HL-60/S4 (cell line): ENCODE data around the gene BLACAT1.
"Not testable (repeated sequence)": the region's sequence is repeated elsewhere in the genome, so short reads cannot be mapped to it uniquely, and the experiment has no call there.

Source experiments
- in situ Hi-C: fragments of 300-500 bp; cut with MboI; formaldehyde crosslinking; loops from 2 replicates; pipeline ENCODE4 v1.14.3; 2022; ENCODE audit warnings: low sequenced_read_pairs

The BLACAT1 gene

GRCh38 chr1:205484985-205485967 is 29.4 kb upstream of the BLACAT1 start:
- in situ Hi-C loops = loop anchor here (5.0 kb wide), 1 partner anchor 42 kb away; no protein-coding TSS in a partner anchor

DNA sequence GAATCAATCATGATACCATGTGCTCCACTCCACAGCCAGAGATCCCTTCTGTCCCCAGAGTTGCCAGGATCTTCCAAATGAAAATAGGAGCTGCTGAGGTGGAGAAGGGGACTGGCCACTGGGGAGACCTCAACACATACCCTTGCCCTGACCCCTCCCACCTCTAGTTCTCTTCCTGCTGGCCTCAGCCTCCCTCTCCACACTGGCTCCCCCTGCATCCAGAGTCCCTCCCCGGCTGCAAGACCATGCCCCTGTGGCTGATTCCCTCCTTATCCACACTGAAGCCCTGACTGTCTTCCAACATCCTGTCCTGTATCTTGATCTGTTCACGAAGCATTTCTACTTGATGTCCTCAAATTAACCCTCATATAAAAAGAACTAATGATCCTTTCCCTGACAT is 27.5 kb upstream of the BLACAT1 start:
- in situ Hi-C loops = no loop called here

DNA sequence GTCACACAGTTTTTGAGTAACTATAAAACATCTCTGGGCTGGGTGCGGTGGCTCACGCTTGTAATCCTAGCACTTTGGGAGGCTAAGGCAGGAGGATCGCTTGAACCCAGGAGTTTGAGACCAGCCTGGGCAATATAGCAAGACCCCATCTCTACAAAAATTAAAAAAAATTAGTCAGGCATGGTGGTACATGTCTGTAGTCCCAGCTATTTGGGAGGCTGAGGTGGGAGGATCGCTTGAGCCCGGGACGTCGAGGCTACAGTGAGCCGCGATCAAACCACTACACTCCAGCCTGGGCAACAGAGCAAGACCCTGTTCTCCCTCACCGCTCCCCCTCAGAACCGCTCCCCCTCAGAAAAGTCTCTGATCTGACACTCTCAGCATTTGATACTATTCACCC is 26.7 kb upstream of the BLACAT1 start:
- in situ Hi-C loops = not testable (repeated sequence)

DNA sequence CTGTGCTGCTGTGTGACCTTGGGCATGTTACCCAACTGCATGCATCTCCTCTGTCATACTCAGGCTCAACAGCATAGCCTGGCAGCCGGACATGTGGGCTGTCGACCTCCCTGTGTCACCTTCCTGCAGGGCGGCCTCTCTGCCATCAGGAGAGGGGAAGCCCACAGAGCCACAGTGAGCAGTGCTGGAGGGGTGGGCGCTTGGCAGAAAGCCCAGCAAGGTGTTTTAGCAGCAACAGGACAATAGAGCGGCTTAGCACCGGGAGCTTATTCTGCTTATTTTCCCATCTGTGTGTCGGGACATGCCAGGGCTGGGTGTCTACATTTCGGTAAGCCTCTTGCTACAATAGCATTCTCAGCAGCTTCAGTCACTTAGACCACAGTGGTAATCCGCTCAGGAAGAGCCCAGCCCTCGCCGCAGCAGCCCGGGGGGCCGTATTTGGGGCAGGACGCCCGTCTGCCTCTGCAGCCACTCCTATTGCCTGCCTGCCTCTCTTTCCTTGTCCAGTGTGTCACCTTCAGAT is 25.8 kb upstream of the BLACAT1 start:
- in situ Hi-C loops = no loop called here

DNA sequence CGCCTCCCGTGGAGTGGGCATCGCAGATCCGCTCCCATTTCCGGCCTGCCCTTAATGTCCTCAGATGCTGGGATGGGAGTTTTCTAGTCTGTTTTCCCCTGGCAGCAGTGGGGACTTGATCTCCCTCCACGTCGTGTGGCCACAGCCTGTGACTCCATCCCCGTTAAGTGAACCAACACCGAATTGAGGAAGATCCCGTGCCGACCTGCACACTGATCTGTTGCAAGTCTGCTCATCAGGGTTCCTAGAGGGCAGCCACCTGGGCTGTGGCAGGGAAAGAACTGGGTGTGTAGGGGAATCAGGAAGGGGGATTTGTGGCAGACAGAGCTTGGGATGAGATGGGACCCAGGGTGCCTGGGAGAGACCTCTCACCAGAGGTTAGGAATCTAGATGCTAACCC is 25.4 kb upstream of the BLACAT1 start:
- in situ Hi-C loops = no loop called here

- in situ Hi-C loops = no loop called here
Measured at GRCh38 chr1:205480349-205480985, 24.6 kb upstream of the BLACAT1 start.

DNA sequence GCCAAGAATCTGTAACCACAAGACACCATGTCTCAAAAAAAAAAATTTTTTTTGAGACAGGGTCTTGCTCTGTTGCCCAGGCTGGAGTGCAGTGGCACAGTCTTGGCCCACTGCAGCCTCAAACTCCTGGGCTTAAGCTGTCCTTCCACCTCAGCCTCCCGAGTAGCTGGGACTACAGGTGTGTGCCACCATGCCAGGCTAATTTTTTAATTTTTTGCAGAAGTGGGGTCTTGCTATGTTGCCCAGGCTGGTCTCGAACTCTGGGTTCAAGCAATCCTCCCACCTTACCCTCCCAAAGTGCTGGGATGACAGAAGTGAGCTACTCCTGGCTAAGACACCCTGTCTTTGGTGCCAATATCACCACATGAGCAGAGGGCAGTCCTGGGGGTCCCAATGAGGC is 23.1 kb upstream of the BLACAT1 start:
- in situ Hi-C loops = not testable (repeated sequence)

GRCh38 chr1:205477759-205478247 is 22.0 kb upstream of the BLACAT1 start:
- in situ Hi-C loops = no loop called here

DNA sequence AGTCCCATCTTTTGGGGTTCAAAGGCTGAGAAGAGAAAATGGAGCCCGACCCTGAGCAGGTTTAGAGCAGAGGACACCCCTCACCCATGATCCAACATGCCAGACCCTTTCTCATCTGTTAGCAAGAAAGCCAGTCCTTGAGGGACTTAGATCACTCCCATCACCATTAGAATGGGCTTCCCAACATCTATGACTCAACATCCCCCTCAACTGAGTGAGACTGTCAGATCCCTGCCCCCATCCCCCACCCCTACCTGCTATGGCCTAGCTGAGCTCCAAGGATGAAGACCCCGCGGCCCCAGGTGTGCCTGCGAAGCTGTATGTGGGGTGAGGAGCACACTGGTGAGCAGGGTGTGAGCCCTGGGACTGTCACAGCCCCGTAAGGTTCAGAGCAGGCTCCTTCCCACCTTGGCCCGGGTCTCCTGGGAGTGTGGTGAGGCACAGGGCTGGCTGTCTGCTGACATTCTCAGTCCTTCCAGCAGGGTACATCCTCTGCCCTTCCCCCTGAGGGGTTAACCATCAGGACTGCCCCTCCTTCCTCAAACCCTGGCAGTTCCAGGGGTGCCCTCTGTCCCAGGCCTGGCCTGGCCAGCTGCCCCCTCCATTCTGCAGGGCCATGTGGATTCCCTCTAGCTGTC is 21.4 kb upstream of the BLACAT1 start:
- in situ Hi-C loops = no loop called here

- in situ Hi-C loops = no loop called here
Measured at GRCh38 chr1:205476648-205477047, 20.8 kb upstream of the BLACAT1 start.

GRCh38 chr1:205475855-205476254 is 20.0 kb upstream of the BLACAT1 start:
- in situ Hi-C loops = no loop called here

- in situ Hi-C loops = no loop called here
Measured at GRCh38 chr1:205474571-205474970, 18.7 kb upstream of the BLACAT1 start.

- in situ Hi-C loops = no loop called here
Measured at GRCh38 chr1:205473966-205474365, 18.1 kb upstream of the BLACAT1 start.

- in situ Hi-C loops = no loop called here
Measured at GRCh38 chr1:205473475-205473874, 17.6 kb upstream of the BLACAT1 start.

DNA sequence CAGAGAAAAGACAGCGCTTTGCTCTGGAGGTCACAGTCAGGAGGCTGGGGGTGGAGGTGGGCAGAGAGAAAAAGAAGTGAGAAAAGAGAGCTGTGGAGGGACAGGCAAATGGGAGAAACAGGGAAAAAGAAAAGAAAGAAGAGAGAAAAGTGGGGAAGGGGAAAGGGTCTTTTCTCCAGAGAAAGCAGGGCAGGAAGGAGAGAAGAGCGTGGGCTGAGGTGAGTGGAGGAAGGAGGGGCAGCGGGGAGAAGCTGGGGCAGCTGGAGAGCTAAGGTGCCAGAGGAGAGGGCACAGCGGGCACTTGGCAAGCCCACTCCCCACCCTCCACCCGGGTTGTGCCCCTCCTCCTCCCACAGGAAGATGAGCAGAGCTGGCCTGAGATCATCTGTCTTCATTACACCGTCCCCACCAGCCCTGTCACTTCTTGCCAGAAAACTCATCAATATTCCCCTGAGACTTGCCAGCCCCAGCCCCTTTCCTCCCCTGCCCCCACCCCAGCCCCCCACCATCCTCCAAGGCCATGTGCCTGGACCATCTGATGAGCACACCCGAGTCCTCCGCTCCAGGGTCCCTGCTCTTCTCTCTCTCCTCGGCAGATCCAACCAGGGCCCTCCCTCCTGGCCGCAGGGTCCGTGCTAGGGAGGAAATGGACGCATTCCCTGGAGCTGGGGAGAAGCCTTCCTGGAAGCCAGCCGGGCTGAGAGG is 17.0 kb upstream of the BLACAT1 start:
- in situ Hi-C loops = no loop called here

- in situ Hi-C loops = no loop called here
Measured at GRCh38 chr1:205470131-205470530, 14.3 kb upstream of the BLACAT1 start.

- in situ Hi-C loops = no loop called here
Measured at GRCh38 chr1:205466595-205467220, 10.9 kb upstream of the BLACAT1 start.

DNA sequence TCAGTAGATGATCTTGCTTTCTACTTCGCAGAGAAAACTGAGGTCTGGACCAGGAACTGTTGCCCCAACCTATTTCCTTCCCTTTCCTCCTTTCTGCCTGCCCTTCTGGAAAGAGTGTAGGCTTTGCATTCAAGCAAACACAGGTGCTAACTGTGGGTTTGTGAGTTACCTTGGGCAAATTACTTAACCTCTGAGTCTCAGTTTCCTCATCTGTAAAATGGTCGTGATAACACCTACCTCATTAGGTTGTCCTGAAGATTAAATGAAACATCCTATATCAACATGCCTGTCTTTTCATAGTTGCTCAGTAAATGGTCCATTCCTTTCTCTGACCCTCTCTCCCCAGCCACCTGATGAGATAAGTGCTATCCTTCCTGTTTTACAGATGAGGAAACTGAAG is 9.5 kb upstream of the BLACAT1 start:
- in situ Hi-C loops = no loop called here

- in situ Hi-C loops = no loop called here
Measured at GRCh38 chr1:205458777-205459566, 3.1 kb upstream of the BLACAT1 start.
